ENCODE measurements around the gene SLC17A1. TPM values are rescaled to one million over a fixed set of nuclear protein-coding genes. Genes with fewer than 3 reads are reported as not detected.

SLC17A1 gene
- total and polyA plus RNA-seq, 11 donors: not detected

- no peak overlapping the region for H3K27ac ChIP-seq
- H3K27me3 ChIP-seq: peaks cover 0 to 9% (median 0%) of the 10 kb centered on the region in 9 donors
- no peak overlapping the region for H3K4me3 ChIP-seq
- intact Hi-C loops (cut with DNase I): loop anchor here in 1 of 10 donors (10.0 kb wide), 1 partner anchor 224 kb away; no protein-coding TSS in a partner anchor
- DNase-seq (no peak), ATAC-seq (no peak)
- no peaks in the 10 kb centered on the region for H3K9me3 ChIP-seq
- H3K36me3 ChIP-seq: no peaks in the 10 kb centered on the region
- no peaks in the 10 kb centered on the region for H3K4me1 ChIP-seq
- WGBS, 4 donors: 87 to 93% (median 91%) methylated on average over 1 of the region's 1 CpG
- no peak for TF ChIP-seq POLR2A (IDR thresholded peaks at IDR 0.05)
Measured at GRCh38 chr6:25781134-25781533, 50.7 kb downstream of the SLC17A1 start.

DNA sequence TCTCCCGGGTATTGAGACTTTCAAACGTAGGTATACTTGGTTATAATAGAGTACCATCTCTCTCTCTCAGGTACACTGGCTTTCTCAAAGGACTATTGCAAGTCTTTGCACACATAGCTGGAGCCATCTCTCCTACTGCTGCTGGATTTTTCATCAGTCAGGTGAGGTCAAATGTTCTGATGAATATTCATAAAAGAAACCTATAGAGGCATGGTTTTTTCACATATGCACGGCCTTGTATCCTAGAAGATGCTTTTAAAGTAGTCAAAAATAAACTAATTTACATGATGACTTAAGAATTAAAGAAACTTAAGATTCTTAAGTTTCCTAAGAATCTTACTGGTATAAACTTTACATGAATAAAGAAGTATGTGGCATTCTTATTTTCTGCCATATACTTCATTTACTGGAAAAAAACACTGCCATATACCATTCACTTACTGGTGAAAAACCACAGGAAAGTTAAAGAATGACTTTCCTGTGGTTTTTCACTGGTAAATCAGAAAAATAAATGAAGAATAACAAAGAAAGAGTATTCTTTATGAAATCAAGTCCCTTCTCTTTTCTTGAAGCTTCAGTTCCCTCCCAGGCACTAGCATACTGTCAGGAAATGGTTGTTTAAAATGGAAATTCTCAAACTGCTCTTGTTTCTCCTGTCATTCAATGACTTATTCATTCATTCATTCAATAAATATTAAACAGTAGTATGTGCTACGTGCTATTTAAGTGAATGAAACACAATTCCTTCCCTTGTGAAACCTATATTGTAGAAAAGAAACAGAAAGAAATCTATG lies 53.8 kb downstream of the SLC17A1 start:
- 71 to 81% (median 73%) methylated on average over 4 of the region's 4 CpGs for WGBS, 4 donors
- ATAC-seq (no peak), DNase-seq (no peak)
- peaks cover 0 to 13% (median 0%) of the 10 kb centered on the region in 9 donors for H3K27me3 ChIP-seq
- intact Hi-C loops (cut with DNase I): no loop called here
- no peaks in the 10 kb centered on the region for H3K4me1 ChIP-seq
- H3K36me3 ChIP-seq: no peaks in the 10 kb centered on the region
- TF ChIP-seq POLR2A (IDR thresholded peaks at IDR 0.05): no peak
- TF ChIP-seq, protein P1, sequence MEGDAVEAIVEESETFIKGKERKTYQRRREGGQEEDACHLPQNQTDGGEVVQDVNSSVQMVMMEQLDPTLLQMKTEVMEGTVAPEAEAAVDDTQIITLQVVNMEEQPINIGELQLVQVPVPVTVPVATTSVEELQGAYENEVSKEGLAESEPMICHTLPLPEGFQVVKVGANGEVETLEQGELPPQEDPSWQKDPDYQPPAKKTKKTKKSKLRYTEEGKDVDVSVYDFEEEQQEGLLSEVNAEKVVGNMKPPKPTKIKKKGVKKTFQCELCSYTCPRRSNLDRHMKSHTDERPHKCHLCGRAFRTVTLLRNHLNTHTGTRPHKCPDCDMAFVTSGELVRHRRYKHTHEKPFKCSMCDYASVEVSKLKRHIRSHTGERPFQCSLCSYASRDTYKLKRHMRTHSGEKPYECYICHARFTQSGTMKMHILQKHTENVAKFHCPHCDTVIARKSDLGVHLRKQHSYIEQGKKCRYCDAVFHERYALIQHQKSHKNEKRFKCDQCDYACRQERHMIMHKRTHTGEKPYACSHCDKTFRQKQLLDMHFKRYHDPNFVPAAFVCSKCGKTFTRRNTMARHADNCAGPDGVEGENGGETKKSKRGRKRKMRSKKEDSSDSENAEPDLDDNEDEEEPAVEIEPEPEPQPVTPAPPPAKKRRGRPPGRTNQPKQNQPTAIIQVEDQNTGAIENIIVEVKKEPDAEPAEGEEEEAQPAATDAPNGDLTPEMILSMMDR (IDR thresholded peaks at IDR 0.05): no peak
- no peaks in the 10 kb centered on the region for H3K9me3 ChIP-seq
- H3K27ac ChIP-seq: no peak overlapping the region
- no peak overlapping the region for H3K4me3 ChIP-seq

DNA sequence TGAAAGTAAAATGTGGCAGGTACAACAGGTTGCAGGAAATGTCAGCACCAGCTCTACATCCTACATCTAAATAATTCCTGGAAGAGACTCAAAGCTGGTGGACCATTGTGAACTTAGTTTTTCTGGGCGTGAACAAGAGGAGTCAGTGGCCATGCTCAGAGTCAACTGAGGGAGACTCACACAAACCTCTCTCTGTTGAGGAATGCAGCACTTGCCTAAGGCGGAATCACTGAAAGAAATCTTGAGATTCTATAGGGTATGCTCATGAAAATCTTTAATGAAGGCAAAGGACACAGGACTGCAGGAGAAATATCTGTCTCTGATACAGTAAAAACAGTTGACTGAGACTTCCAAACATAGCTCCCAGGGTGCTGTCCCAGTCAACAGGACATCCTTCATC lies 54.8 kb downstream of the SLC17A1 start:
- Histone ChIP-seq H3K27me3 (peaks cover 0 to 13% (median 0%) of the 10 kb centered on the region in 9 donors), H3K4me1 (no peaks in the 10 kb centered on the region), H3K4me3 (no peak overlapping the region), H3K36me3 (no peaks in the 10 kb centered on the region), H3K27ac (no peak overlapping the region), H3K9me3 (no peaks in the 10 kb centered on the region)
- TF ChIP-seq, protein P1 (IDR thresholded peaks at IDR 0.05): no peak
- TF ChIP-seq POLR2A (IDR thresholded peaks at IDR 0.05): no peak
- no peak for ATAC-seq
- DNase-seq: no peak
- intact Hi-C loops (cut with DNase I): no loop called here
- 45 to 79% (median 58%) methylated on average over 2 of the region's 2 CpGs for WGBS, 4 donors

- no peak overlapping the region for H3K27ac ChIP-seq
- H3K27me3 ChIP-seq: peaks cover 0 to 10% (median 0%) of the 10 kb centered on the region in 9 donors
- no peaks in the 10 kb centered on the region for H3K36me3 ChIP-seq
- TF ChIP-seq POLR2A (IDR thresholded peaks at IDR 0.05): no peak
- TF ChIP-seq, protein P1 (IDR thresholded peaks at IDR 0.05): no peak
- no peaks in the 10 kb centered on the region for H3K9me3 ChIP-seq
- intact Hi-C loops (cut with DNase I): no loop called here
- DNase-seq (no peak), ATAC-seq (no peak)
- no peaks in the 10 kb centered on the region for H3K4me1 ChIP-seq
- no peak overlapping the region for H3K4me3 ChIP-seq
- 26 to 53% (median 37%) methylated on average over 2 of the region's 2 CpGs for WGBS, 4 donors
Measured at GRCh38 chr6:25774120-25774715, 57.6 kb downstream of the SLC17A1 start.
